Fibroblast of skin of left biceps (primary cell): ENCODE results near the gene SPTLC3.

ENCODE experiments used
- DNase-seq, 2 experiments: peaks; one replicate each; pipeline ENCODE4 v3.0.0-alpha.2; 2013; ENCODE audit warnings: low read depth in 2 of 2

The SPTLC3 gene

GRCh38 chr20:12984863-12985262 lies 23.9 kb upstream of the SPTLC3 start:
- no peak for DNase-seq

- DNase-seq = no peak
Observed at GRCh38 chr20:12987261-12987660, 21.5 kb upstream of the SPTLC3 start.

- DNase-seq = no peak
Observed at GRCh38 chr20:12989586-12990115, 19.1 kb upstream of the SPTLC3 start.

GRCh38 chr20:12997128-12997655 lies 11.6 kb upstream of the SPTLC3 start:
- DNase-seq = no peak

GRCh38 chr20:12998046-12998445 lies 10.7 kb upstream of the SPTLC3 start:
- DNase-seq = no peak

- DNase-seq = no peak
Observed at GRCh38 chr20:12999201-12999600, 9.6 kb upstream of the SPTLC3 start.

GRCh38 chr20:13002251-13002650 lies 6.5 kb upstream of the SPTLC3 start:
- DNase-seq = no peak

- peak; percentile 45 to 48 for DNase-seq
Observed at GRCh38 chr20:13006825-13007224, 1.9 kb upstream of the SPTLC3 start.

- DNase-seq = no peak
Observed at GRCh38 chr20:13007596-13007995, 1.2 kb upstream of the SPTLC3 start.

- peak; percentile 76 to 79 for DNase-seq
Observed at GRCh38 chr20:13009682-13010406, 1.1 kb downstream of the SPTLC3 start.

GRCh38 chr20:13012886-13013285 lies 4.1 kb downstream of the SPTLC3 start:
- no peak for DNase-seq

GRCh38 chr20:13013411-13013810 lies 4.6 kb downstream of the SPTLC3 start:
- DNase-seq = no peak

- DNase-seq = no peak
Observed at GRCh38 chr20:13017235-13017634, 8.5 kb downstream of the SPTLC3 start.

GRCh38 chr20:13017883-13018535 lies 9.2 kb downstream of the SPTLC3 start:
- no peak for DNase-seq

- no peak for DNase-seq
Observed at GRCh38 chr20:13021205-13021970, 12.6 kb downstream of the SPTLC3 start.

GRCh38 chr20:13022401-13023155 lies 13.8 kb downstream of the SPTLC3 start:
- peak in 1 of 2 experiments; percentile 48 for DNase-seq

GRCh38 chr20:13024596-13024995 lies 15.8 kb downstream of the SPTLC3 start:
- DNase-seq = no peak

GRCh38 chr20:13025181-13025580 lies 16.4 kb downstream of the SPTLC3 start:
- DNase-seq = no peak

- no peak for DNase-seq
Observed at GRCh38 chr20:13028001-13028400, 19.2 kb downstream of the SPTLC3 start.

- DNase-seq = no peak
Observed at GRCh38 chr20:13028673-13029072, 19.9 kb downstream of the SPTLC3 start.

GRCh38 chr20:13029687-13030375 lies 21.1 kb downstream of the SPTLC3 start:
- DNase-seq = peak; percentile 63 to 64
